Measurements from ENCODE around the gene C11orf97.
"Not testable (repeated sequence)": the region's sequence is repeated elsewhere in the genome, so short reads cannot be mapped to it uniquely, and the experiment has no call there.

Gene C11orf97, protein sequence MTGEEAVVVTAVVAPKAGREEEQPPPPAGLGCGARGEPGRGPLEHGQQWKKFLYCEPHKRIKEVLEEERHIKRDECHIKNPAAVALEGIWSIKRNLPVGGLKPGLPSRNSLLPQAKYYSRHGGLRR

DNA sequence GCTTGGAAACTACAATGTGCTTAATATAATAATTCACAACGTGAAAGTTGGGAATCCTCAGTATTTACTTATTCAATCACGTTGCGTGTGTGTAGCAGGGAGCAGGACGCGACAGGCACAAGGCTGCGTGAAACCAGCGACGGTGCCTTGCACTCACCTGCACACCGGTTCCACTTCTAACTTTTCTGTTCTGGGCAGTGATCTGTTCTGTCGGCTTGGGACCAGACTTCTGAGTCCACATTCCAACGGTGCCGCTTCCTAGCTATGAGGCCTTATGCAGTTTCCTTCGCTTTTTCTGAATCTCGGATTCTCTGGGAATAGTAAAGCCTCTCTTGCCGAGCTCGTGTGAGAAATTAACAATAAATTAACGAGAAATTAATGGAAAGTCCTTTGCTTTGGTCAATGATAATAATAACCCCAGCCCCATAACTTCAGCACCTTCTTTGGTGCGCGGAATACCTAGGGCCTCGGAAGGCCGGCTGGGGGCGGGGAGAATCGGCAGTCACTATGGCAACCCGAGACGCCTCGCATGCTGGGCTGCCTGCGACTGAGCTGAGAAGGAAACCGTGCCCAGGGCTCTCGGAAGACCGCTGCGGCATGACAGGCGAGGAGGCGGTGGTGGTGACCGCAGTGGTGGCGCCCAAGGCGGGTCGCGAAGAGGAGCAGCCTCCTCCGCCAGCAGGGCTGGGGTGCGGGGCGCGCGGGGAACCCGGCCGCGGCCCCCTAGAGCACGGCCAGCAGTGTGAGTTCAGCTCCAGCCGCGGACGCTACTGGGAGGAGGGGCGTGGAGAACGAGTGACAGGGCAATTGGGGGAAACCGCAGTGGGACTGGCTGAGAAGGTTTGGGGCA is at the start of gene C11orf97:
C11orf97 (plus strand) TSS at position 530 of the 850 bp plus-strand sequence; CDS start at position 598, 68 bp downstream.
- peak; percentile 77 for DNase-seq (ENCODE audit: low spot score)

DNA sequence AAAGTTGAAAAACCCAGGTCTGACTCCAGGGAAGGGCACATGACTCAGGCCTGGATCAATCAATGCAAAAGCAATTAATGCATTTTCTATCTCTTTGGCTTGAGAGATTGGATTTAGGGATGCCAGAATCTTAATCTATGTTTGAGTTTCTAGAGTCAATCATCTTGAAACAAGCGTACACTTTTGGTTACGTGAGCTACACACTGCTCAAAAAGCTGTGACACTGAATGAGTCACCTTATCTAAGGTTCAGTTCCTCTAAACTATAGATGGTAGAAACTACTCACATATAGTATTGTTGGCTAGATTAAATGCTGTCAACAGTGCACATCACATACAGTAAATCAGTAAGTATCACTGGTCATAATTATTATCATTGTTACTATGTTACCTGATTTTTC is 42.8 kb upstream of the C11orf97 start:
- DNase-seq (ENCODE audit: low spot score), result no peak

DNA sequence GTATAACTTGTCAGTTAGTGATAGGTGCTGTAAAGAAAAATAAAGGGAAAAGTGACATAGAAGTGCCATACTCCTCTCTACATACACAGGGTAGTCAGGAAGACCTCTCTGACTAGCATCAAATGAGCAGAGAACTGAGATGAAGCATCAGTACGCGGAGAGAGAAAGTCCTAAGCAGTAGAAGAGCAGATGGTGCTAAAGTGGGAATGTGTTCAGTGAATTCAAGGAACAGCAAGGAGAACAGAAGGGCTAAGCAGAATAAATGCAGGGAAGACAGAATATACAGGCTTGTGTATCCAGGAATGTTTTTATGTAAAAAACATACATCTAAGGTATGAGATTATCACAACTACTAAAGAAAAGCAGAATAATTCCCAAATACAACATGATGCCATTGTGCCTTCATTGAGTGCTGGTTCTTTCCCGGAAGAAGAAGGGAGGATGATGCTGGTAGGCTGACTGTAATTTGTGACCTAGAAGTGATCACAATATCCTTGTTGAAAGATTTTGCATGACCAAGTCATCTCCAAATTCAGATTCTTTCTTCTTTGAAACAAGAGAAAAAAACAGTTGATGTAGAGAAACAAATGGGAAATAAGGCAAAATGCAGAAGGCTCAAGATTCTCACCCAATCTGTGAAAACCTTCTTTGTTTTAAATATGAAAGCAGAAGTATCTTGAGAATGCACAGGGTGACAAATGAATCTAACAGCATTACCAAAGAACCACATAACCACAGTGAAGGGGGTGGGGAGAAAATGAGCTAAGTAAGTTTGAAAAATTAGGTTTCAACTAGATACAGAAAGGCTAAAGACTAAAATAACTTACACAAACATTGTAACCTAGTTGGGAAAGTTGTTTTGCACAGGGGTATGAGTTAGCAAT is 39.1 kb upstream of the C11orf97 start:
- no peak for DNase-seq (ENCODE audit: low spot score)

DNA sequence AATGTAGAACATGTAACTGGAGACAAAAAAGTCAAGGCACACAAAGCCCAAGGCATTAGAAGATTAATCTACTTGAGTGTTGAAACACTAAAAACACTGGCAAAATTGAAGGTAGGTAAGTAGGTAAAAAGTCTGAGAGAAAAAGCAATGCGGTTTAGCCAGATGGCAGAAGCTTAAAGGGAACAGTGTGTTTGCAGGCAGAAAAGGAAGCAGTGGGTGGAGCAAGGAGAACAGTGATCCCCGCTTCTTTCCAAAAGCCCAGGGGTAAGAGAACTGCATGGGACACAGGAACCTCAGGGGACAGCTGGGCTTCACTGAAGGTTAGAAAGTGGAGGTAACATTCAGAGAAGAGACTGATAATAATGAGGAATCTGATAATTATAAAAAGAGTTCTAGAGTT is 34.6 kb upstream of the C11orf97 start:
- DNase-seq (ENCODE audit: low spot score), result no peak

GRCh38 chr11:94481342-94481741 is 30.9 kb upstream of the C11orf97 start:
- DNase-seq (ENCODE audit: low spot score), result no peak

DNA sequence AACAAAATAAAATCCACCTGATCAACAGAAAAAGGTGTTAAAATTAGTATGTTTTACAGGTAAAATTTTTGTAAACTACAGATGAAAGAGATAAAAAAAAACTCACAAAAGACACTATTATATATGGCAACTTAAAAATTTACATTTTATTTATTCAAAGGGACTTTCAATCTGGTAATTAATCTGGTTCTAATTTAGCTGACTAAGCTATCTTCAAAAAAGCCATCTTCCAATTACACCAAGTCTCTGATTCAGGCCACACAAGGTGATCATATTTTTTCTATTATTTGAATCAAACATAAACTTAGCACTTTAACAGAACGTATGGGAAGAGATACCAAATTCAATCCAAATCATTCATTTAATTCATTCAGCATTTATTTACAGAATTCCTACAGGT is 26.2 kb upstream of the C11orf97 start:
- no peak for DNase-seq (ENCODE audit: low spot score)

DNA sequence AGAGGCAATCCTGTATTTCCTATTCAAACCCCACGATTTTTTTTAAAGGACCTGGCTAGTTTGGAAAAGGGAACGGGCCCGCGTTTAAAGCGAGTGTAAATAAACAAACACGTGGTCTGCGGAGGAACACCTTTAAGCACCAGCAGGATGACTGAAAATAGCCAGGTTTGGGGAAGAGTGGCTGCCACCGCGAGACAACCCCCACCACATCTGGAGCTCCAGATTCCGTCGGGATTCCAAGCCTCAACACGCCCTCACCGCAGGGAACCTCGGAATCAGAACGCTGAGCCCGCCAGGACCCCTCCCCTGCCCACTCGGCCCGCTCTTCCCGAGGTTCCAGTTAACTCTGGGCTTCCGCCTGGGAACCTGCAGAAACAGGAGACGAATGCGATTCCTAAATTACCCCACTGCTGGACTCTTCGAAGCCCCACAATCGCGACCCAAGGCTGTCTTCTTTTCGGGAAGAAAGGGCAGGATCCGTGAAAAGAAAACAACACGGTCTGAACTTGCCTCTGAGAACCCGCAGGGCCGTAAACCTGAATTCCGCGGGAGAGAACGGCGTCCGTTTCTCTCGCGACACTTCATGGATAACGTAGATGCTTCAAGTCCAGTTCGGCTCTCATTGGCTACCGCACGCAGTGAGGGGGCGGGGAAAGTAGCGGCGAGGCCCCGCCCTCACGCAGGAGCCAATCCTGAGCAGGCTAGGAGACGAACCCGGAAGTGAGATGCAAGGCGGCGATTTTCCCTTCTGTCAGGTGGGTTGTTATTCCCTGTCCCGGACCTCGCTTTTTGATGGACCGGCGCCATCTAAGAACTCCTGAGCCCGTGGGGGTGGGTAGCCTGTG is 18.8 kb upstream of the C11orf97 start, which contains the start of the genes ANKRD49 and MRE11:
ANKRD49 (plus strand) TSS at position 704 of the 845 bp plus-strand sequence. CDS start 2,710 bp downstream, outside the sequence.
MRE11 (minus strand) TSS at position 564 of the 845 bp plus-strand sequence. CDS start 1,043 bp downstream, outside the sequence.
- DNase-seq (ENCODE audit: low spot score), result peak; percentile 93

DNA sequence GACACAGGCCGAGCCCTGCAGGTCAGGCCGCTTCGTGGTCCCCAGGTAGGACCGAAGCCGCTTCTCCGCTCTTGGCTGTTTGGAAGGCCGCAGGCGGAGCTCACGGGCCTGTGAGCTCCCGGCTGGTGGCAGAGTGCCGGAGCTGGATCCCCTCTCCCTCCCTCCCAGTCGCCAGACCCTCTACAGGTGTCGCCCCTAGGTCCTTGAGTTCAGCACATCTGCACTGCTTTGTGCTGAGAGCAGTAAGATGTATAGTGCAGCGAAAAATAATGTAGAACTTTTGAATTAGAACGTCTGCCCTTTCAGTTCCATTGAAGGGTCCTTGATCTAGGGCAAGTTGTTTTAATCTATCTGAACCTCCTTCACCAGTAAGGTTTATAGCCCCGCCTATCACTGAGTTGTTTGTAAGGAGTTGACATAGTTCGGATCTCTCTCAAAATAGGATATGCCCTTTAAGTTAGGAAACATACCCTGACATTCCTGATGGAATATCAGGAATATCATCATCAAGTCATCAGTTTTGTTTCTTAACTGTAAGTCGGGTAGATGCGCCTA is 18.1 kb upstream of the C11orf97 start:
- no peak for DNase-seq (ENCODE audit: low spot score)

DNA sequence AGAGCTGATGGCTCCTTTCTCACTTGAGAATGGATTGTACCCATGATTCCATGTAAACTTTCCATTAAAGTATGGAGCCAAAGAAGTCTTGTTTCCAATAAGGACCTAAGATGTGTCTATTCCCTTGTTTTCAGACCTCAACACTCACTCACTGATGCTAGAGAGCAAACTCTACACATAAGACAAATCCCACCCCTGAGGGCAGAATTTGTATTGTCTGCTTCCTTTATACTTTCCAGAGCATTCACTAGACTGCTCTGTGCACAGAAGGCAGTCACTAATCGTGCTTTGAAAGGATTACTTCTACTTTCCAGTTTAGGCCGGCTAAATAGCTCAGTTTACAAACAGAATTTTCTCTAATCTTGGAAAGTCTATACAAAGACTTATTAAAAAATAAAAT is 12.1 kb upstream of the C11orf97 start:
- DNase-seq (ENCODE audit: low spot score), result no peak

- DNase-seq (ENCODE audit: low spot score), result no peak
Measured at GRCh38 chr11:94501522-94501921, 10.7 kb upstream of the C11orf97 start.

DNA sequence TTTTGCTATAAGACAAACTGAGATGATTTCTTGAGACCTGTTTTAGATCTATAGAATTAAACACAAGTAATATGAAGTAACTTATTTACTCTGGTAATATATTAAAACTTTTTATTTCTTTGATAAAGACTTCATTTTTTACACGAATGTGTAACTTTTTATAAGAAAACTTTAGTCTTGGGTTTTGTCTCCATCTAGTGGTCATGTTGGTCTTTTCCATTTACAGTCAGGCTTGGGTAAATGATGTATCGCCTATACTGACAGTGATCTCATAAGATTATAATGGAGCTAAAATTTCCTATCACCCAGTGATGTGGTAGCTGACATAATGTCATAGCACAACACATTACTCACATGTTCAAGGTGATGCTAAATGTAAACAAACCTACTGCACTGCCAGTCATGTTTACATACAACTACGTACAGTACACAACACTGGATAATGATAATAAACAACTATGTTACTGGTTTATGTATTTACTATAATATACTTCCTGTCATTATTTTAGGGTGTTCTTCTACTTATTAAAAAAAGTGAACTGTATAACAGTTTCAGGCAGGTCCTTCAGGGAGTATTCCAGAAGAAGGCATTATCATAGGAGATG is 7.5 kb upstream of the C11orf97 start:
- peak; percentile 51 for DNase-seq (ENCODE audit: low spot score)

GRCh38 chr11:94506513-94506912 is 5.7 kb upstream of the C11orf97 start:
- not testable (repeated sequence) for DNase-seq (ENCODE audit: low spot score)

- no peak for DNase-seq (ENCODE audit: low spot score)
Measured at GRCh38 chr11:94507485-94507884, 4.8 kb upstream of the C11orf97 start.

GRCh38 chr11:94513091-94513490 is 830 bp downstream of the C11orf97 start:
- no peak for DNase-seq (ENCODE audit: low spot score)

GRCh38 chr11:94515398-94515797 is 3.1 kb downstream of the C11orf97 start:
- DNase-seq (ENCODE audit: low spot score), result no peak

GRCh38 chr11:94516725-94517124 is 4.5 kb downstream of the C11orf97 start:
- DNase-seq (ENCODE audit: low spot score), result no peak

- no peak for DNase-seq (ENCODE audit: low spot score)
Measured at GRCh38 chr11:94518300-94518699, 6.0 kb downstream of the C11orf97 start.

- DNase-seq (ENCODE audit: low spot score), result peak; percentile 20
Measured at GRCh38 chr11:94519478-94520084, 7.3 kb downstream of the C11orf97 start.

- DNase-seq (ENCODE audit: low spot score), result peak; percentile 28
Measured at GRCh38 chr11:94521684-94522083, 9.4 kb downstream of the C11orf97 start.

GRCh38 chr11:94524341-94524740 is 12.1 kb downstream of the C11orf97 start:
- DNase-seq (ENCODE audit: low spot score), result no peak
